Measurements from ENCODE around the gene OAF.

DNA sequence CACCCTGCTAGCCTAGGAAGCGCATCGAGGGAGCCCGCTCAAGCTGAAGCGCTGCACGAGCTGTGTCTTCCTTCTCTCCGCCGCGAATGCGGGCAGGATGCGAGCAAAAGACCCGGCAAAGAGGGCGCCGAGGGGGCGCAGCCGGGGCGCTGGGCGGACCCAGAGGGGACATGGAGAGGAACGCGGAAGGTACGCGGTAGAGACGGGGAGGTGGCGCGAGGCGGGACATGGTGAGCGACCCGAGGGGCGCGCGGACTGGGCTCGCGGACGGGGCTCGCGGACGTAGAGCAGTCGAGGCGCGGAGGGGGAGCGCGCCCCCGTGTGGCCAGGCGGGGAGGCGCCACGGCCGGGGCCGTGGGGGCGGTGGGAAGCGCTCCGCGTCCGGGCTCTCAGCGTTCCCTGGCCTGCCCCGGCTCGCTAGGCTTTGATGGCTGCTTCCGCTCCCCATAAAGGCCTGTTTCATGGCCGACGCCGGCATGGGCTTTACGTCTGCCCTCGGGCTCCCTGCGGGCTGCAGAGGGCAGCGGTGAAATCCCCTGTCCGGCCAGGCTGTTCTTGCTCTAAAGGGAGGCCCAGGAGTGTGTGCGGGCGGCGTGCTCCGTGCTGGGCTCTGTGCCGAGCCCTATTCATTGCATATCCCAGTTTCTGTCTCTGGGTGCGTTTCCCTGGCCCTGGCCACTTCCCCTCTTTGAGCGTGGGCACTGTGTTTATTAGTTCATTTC lies 41.7 kb upstream of the OAF start:
- TF ChIP-seq POLR2A (IDR thresholded peaks at IDR 0.05; ENCODE audit: control extremely low read depth in 1 of 2, low read depth in 2 of 2, low read length in 2 of 2) (no peak), EP300 (IDR thresholded peaks at IDR 0.05; ENCODE audit: borderline replicate concordance in 1 of 2, low read depth in 2 of 2, low read length in 2 of 2) (no peak), CEBPB (IDR thresholded peaks at IDR 0.05; ENCODE audit: low read depth, low read length) (no peak)

Measured in H1 (cell line).